GM19239 (cell line): ENCODE results near the gene GLIPR1L2.
"Not testable (repeated sequence)": the region's sequence is repeated elsewhere in the genome, so short reads cannot be mapped to it uniquely, and the experiment has no call there.

Source experiments
- DNase-seq: peaks from one replicate; pipeline ENCODE4 v3.0.0; 2011; ENCODE audit warnings: low spot score; ENCODE audit not compliant: insufficient read length
- FAIRE-seq: peaks from 2 replicates; lab custom pipeline; 2011; peaks lifted over from hg19 to GRCh38; lab: Jason Lieb, UNC

GLIPR1L2 gene

GRCh38 chr12:75428767-75429166 lies 37.9 kb downstream of the GLIPR1L2 start:
- no peak for FAIRE-seq
- no peak for DNase-seq

GRCh38 chr12:75432924-75433323 lies 42.0 kb downstream of the GLIPR1L2 start:
- no peak for DNase-seq
- FAIRE-seq = no peak

GRCh38 chr12:75437564-75437963 lies 46.7 kb downstream of the GLIPR1L2 start:
- FAIRE-seq (no peak), DNase-seq (no peak)

GRCh38 chr12:75438059-75438754 lies 47.3 kb downstream of the GLIPR1L2 start:
- DNase-seq (no peak), FAIRE-seq (no peak)

GRCh38 chr12:75439048-75439447 lies 48.2 kb downstream of the GLIPR1L2 start:
- DNase-seq (no peak), FAIRE-seq (no peak)

- no peak for FAIRE-seq
- no peak for DNase-seq
Measured at GRCh38 chr12:75439930-75440329, 49.0 kb downstream of the GLIPR1L2 start.

- FAIRE-seq, DNase-seq: not testable (repeated sequence)
Measured at GRCh38 chr12:75441687-75442449, 51.0 kb downstream of the GLIPR1L2 start.

- FAIRE-seq, DNase-seq: not testable (repeated sequence)
Measured at GRCh38 chr12:75442454-75442853, 51.6 kb downstream of the GLIPR1L2 start.

GRCh38 chr12:75443709-75444108 lies 52.8 kb downstream of the GLIPR1L2 start:
- FAIRE-seq (no peak), DNase-seq (no peak)

GRCh38 chr12:75444429-75445136 lies 53.7 kb downstream of the GLIPR1L2 start:
- FAIRE-seq = no peak
- no peak for DNase-seq

GRCh38 chr12:75445137-75445507 lies 54.2 kb downstream of the GLIPR1L2 start:
- FAIRE-seq, DNase-seq: not testable (repeated sequence)

- DNase-seq (no peak), FAIRE-seq (no peak)
Measured at GRCh38 chr12:75446857-75447256, 56.0 kb downstream of the GLIPR1L2 start.

GRCh38 chr12:75447691-75448393 lies 57.0 kb downstream of the GLIPR1L2 start:
- FAIRE-seq (no peak), DNase-seq (no peak)

- FAIRE-seq = no peak
- no peak for DNase-seq
Measured at GRCh38 chr12:75452675-75453330, 61.9 kb downstream of the GLIPR1L2 start.

- no peak for DNase-seq
- FAIRE-seq = no peak
Measured at GRCh38 chr12:75455839-75456238, 65.0 kb downstream of the GLIPR1L2 start.

- FAIRE-seq = no peak
- no peak for DNase-seq
Measured at GRCh38 chr12:75457191-75457590, 66.3 kb downstream of the GLIPR1L2 start.

- not testable (repeated sequence) for FAIRE-seq, DNase-seq
Measured at GRCh38 chr12:75457866-75458265, 67.0 kb downstream of the GLIPR1L2 start.

- no peak for FAIRE-seq
- no peak for DNase-seq
Measured at GRCh38 chr12:75459755-75460154, 68.9 kb downstream of the GLIPR1L2 start.

- FAIRE-seq (no peak), DNase-seq (no peak)
Measured at GRCh38 chr12:75460204-75460603, 69.3 kb downstream of the GLIPR1L2 start.
